Effector memory CD4-positive, alpha-beta T cell (primary cell): Measurements from ENCODE around the gene MZT2A.
"Not testable (repeated sequence)": the region's sequence is repeated elsewhere in the genome, so short reads cannot be mapped to it uniquely, and the experiment has no call there.

ENCODE experiments used
- DNase-seq, 3 donors: peaks; one replicate each; pipeline ENCODE4 v3.0.0-alpha.2; 2020
- H3K27ac ChIP-seq: 2 replicates; pipeline ENCODE4 v1.7.0; 2013; ENCODE audit warnings: mild to moderate bottlenecking, low read length, moderate library complexity; ENCODE audit not compliant: insufficient read depth, poor library complexity, severe bottlenecking
- H3K27me3 ChIP-seq: replicated peaks from 2 replicates; pipeline ENCODE4 v1.7.0; 2013; ENCODE audit warnings: mild to moderate bottlenecking, low read length; ENCODE audit not compliant: insufficient read depth, control insufficient read depth, poor library complexity, severe bottlenecking
- H3K36me3 ChIP-seq: 2 replicates; pipeline ENCODE4 v1.7.0; 2013; ENCODE audit warnings: mild to moderate bottlenecking, low read length, moderate library complexity; ENCODE audit not compliant: control insufficient read depth, insufficient read depth
- H3K4me1 ChIP-seq: 2 replicates; pipeline ENCODE4 v1.7.0; 2013; ENCODE audit warnings: low read length, mild to moderate bottlenecking; ENCODE audit not compliant: control insufficient read depth, insufficient read depth, poor library complexity, severe bottlenecking
- H3K4me3 ChIP-seq: 2 replicates; pipeline ENCODE4 v1.7.0; 2013; ENCODE audit warnings: low read length, low read depth, mild to moderate bottlenecking; ENCODE audit not compliant: insufficient read depth, poor library complexity, severe bottlenecking
- H3K9me3 ChIP-seq: 2 replicates; pipeline ENCODE4 v1.7.0; 2013; ENCODE audit warnings: mild to moderate bottlenecking, low read length, moderate library complexity; ENCODE audit not compliant: control insufficient read depth

Gene MZT2A

GRCh38 chr2:131454914-131455313, 37.3 kb downstream of the MZT2A start:
- H3K36me3 ChIP-seq, H3K9me3 ChIP-seq, DNase-seq, H3K4me3 ChIP-seq, H3K27me3 ChIP-seq, H3K4me1 ChIP-seq, H3K27ac ChIP-seq: not testable (repeated sequence)

GRCh38 chr2:131451265-131451949, 40.8 kb downstream of the MZT2A start:
- not testable (repeated sequence) for DNase-seq, H3K36me3 ChIP-seq, H3K27ac ChIP-seq, H3K4me3 ChIP-seq, H3K9me3 ChIP-seq, H3K4me1 ChIP-seq, H3K27me3 ChIP-seq

DNA sequence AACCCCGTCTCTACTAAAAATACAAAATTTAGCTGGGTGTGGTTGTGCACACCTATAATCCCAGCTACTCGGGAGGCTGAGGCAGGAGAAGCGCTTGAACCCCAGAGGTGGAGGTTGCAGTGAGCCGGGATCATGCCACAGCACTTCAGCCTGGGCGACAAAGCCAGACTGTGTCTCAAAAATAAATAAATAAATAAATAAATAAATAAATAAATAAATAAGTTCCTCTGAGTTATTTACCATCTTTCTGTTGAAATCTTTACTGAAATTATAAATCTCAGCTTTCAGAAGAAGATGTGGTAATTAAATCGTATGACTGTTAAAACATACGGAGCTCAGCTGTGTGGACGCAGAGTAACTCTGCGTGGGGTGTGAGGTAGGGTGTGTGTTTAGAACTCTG, 44.2 kb downstream of the MZT2A start:
- H3K4me3 ChIP-seq, H3K4me1 ChIP-seq, DNase-seq, H3K27ac ChIP-seq, H3K9me3 ChIP-seq, H3K27me3 ChIP-seq, H3K36me3 ChIP-seq: not testable (repeated sequence)

DNA sequence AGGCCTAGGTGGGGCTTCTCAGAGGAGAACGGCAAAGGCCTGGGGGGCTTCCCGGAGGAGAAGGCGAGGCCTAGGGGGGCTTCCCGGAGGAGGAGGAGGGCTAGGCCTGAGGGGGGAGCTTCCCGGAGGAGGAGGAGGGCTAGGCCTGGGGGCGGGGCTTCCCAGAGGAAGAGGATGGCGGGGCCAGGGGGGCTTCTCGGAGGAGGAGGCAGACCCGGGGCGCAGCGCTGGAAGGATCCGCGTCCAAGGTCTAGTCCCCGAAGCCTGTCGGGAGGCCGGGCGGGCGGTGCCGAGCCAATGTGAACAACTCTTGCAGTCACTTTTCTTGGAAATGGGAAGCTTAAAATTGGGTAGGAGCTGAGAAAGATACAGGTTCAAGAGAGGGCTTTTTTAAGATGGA, 46.3 kb downstream of the MZT2A start:
- Histone ChIP-seq H3K9me3 (no peaks in the 10 kb centered on the region), H3K36me3 (no peaks in the 10 kb centered on the region), H3K27me3 (no peaks in the 10 kb centered on the region), H3K4me3 (no peak overlapping the region), H3K27ac (no peak overlapping the region), H3K4me1 (no peaks in the 10 kb centered on the region)
- DNase-seq = no peak

DNA sequence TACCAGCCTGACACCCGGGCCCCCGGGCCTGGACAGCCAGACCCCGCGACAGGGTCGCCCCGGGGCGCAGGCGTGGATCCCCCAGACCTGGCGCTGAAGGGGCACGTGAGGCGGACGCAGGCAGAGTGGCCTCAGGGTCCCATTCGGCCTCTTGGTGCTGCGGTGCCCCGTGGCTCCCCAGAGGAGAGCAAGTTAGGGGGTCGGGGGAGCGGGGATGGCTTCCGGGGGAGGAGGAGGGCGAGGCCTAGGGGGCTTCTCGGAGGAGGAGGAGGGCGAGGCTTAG, 46.7 kb downstream of the MZT2A start:
- not testable (repeated sequence) for H3K27ac ChIP-seq

GRCh38 chr2:131444736-131445514, 47.3 kb downstream of the MZT2A start:
- not testable (repeated sequence) for H3K27me3 ChIP-seq, H3K4me3 ChIP-seq, H3K4me1 ChIP-seq, DNase-seq, H3K27ac ChIP-seq, H3K9me3 ChIP-seq, H3K36me3 ChIP-seq

More for the DNA sequence above, 46.7 kb downstream of the MZT2A start:
- not testable (repeated sequence) for H3K9me3 ChIP-seq, H3K36me3 ChIP-seq, DNase-seq, H3K4me3 ChIP-seq, H3K27me3 ChIP-seq, H3K4me1 ChIP-seq

GRCh38 chr2:131440742-131441468, 51.3 kb downstream of the MZT2A start:
- not testable (repeated sequence) for H3K27ac ChIP-seq, H3K27me3 ChIP-seq, H3K4me1 ChIP-seq, H3K9me3 ChIP-seq, H3K4me3 ChIP-seq, DNase-seq, H3K36me3 ChIP-seq
